IMR-90 (cell line): ENCODE results near the gene SYT2. TPM values are rescaled to one million over a fixed set of nuclear protein-coding genes. Genes with fewer than 3 reads are reported as not detected.

Experiments used
- ATAC-seq: fragments of 200-7000 bp; cut with Tn5 transposase; 2 replicates; pipeline ENCODE4 v1.9.1; 2020; ENCODE audit warnings: low read depth, mild to moderate bottlenecking, moderate library complexity
- BruUV-seq: library from RNA; stranded (reverse); fragments of 400-500 nt; replicated peaks from 2 replicates; lab custom pipeline; 2021; lab: Mats Ljungman, UMichigan
- CTCF ChIA-PET: fragments of 300-600 bp; formaldehyde crosslinking; extraction: SDS; loops from one replicate; lab custom pipeline; 2021; ENCODE audit warnings: antibody characterized with exemption; lab: Yijun Ruan, JAX
- POLR2A ChIA-PET: fragments of 300-600 bp; sonication (Branson Sonifier 250); formaldehyde crosslinking; loops from one replicate; lab custom pipeline; 2022; ENCODE audit warnings: antibody characterized with exemption; ENCODE audit not compliant: unreplicated experiment; lab: Charles Lee
- DNase-seq: peaks from one replicate; pipeline ENCODE4 v3.0.0; 2013
- H2AFZ ChIP-seq: replicated peaks from 2 replicates; pipeline ENCODE3; 2013; ENCODE audit warnings: low read length, mild to moderate bottlenecking; ENCODE audit not compliant: poor library complexity
- H2AK5ac ChIP-seq: 2 replicates; pipeline ENCODE4 v1.6.1; 2013; ENCODE audit warnings: low read depth, low read length, inconsistent platforms
- H2AK9ac ChIP-seq: replicated peaks from 2 replicates; pipeline ENCODE3; 2013; ENCODE audit warnings: mild to moderate bottlenecking, low read depth, low read length, moderate library complexity; ENCODE audit not compliant: poor library complexity
- H2BK120ac ChIP-seq: 2 replicates; pipeline ENCODE4 v1.6.1; 2013; ENCODE audit warnings: low read depth, low read length, inconsistent platforms
- H2BK15ac ChIP-seq: 3 replicates; pipeline ENCODE4 v1.6.1; 2013; ENCODE audit warnings: low read depth, low read length, inconsistent platforms
- H2BK20ac ChIP-seq: 2 replicates; pipeline ENCODE4 v1.6.1; 2013; ENCODE audit warnings: low read depth, mild to moderate bottlenecking, inconsistent platforms, low read length, moderate library complexity
- H2BK5ac ChIP-seq: 2 replicates; pipeline ENCODE4 v1.6.1; 2013; ENCODE audit warnings: mild to moderate bottlenecking, low read depth, low read length, inconsistent platforms; ENCODE audit not compliant: poor library complexity, severe bottlenecking
- H3K14ac ChIP-seq: replicated peaks from 2 replicates; pipeline ENCODE4 v1.6.1; 2013; ENCODE audit warnings: low read depth, low read length, inconsistent platforms
- H3K18ac ChIP-seq: 2 replicates; pipeline ENCODE4 v1.6.1; 2013; ENCODE audit warnings: low read depth, low read length, control low read depth
- H3K23ac ChIP-seq: 2 replicates; pipeline ENCODE4 v1.6.1; 2013; ENCODE audit warnings: low read depth, low read length, inconsistent platforms
- H3K27ac ChIP-seq: 2 replicates; pipeline ENCODE4 v1.5.1; 2013; ENCODE audit warnings: mild to moderate bottlenecking, control low read depth, low read length; ENCODE audit not compliant: insufficient read depth
- H3K27me3 ChIP-seq: 2 replicates; pipeline ENCODE4 v1.6.1; 2013; ENCODE audit warnings: low read length; ENCODE audit not compliant: control insufficient read depth, insufficient read depth
- H3K36me3 ChIP-seq: 2 replicates; pipeline ENCODE4 v1.6.1; 2013; ENCODE audit warnings: low read length, mixed read lengths; ENCODE audit not compliant: control insufficient read depth, insufficient read depth
- H3K4ac ChIP-seq: 2 replicates; pipeline ENCODE4 v1.6.1; 2013; ENCODE audit warnings: low read depth, low read length, inconsistent platforms
- H3K4me1 ChIP-seq: 2 replicates; pipeline ENCODE4 v1.6.1; 2013; ENCODE audit warnings: low read length, mixed read lengths; ENCODE audit not compliant: control insufficient read depth, insufficient read depth
- H3K4me2 ChIP-seq: 2 replicates; pipeline ENCODE4 v1.6.1; 2013; ENCODE audit warnings: low read depth, mild to moderate bottlenecking, control low read depth, low read length, moderate library complexity
- H3K4me3 ChIP-seq: 2 replicates; pipeline ENCODE4 v1.5.1; 2013; ENCODE audit warnings: low read depth, mild to moderate bottlenecking, control low read depth, low read length, moderate library complexity; ENCODE audit not compliant: insufficient read depth
- H3K56ac ChIP-seq: 2 replicates; pipeline ENCODE4 v1.6.1; 2013; ENCODE audit warnings: low read length, inconsistent platforms; ENCODE audit not compliant: insufficient read depth; ENCODE audit errors: extremely low read depth
- H3K79me1 ChIP-seq, 2 experiments: 2 replicates each; pipeline ENCODE4 v1.6.1; 2013; ENCODE audit warnings: low read length in 2 of 2, inconsistent platforms in 1 of 2, low read depth in 1 of 2
- H3K9ac ChIP-seq: 2 replicates; pipeline ENCODE4 v1.6.1; 2013; ENCODE audit warnings: low read depth, low read length, control low read depth
- H3K9me1 ChIP-seq: 2 replicates; pipeline ENCODE4 v1.6.1; 2013; ENCODE audit warnings: low read length, inconsistent platforms; ENCODE audit not compliant: insufficient read depth
- H3K9me3 ChIP-seq: 2 replicates; pipeline ENCODE4 v1.6.1; 2013; ENCODE audit warnings: low read length; ENCODE audit not compliant: control insufficient read depth, insufficient read depth
- H4K20me1 ChIP-seq: 2 replicates; pipeline ENCODE4 v1.6.1; 2013; ENCODE audit warnings: low read length, inconsistent platforms; ENCODE audit not compliant: insufficient read depth
- H4K5ac ChIP-seq: 2 replicates; pipeline ENCODE4 v1.6.1; 2013; ENCODE audit warnings: mild to moderate bottlenecking, low read depth, low read length, control low read depth
- H4K8ac ChIP-seq, 2 experiments: 2 replicates each; pipeline ENCODE4 v1.6.1; 2013; ENCODE audit warnings: low read depth in 2 of 2, low read length in 2 of 2, control low read depth in 1 of 2, inconsistent platforms in 1 of 2
- H4K91ac ChIP-seq: 2 replicates; pipeline ENCODE4 v1.6.1; 2013; ENCODE audit warnings: low read depth, low read length, inconsistent platforms; ENCODE audit not compliant: insufficient read depth
- BHLHE40 ChIP-seq: fragments of 150-350 bp; IDR thresholded peaks from 2 replicates; pipeline ENCODE4 v1.6.1; 2016; ENCODE audit warnings: mild to moderate bottlenecking, low read depth, low read length
- CEBPB ChIP-seq: IDR thresholded peaks from 2 replicates; pipeline ENCODE4 v1.6.1; 2012; ENCODE audit warnings: low read depth, low read length, improper control_type of control experiment
- FOS ChIP-seq: fragments of 150-350 bp; IDR thresholded peaks from 2 replicates; pipeline ENCODE4 v1.6.1; 2016; ENCODE audit warnings: low read depth, low read length
- MXI1 ChIP-seq: IDR thresholded peaks from 2 replicates; pipeline ENCODE4 v1.6.1; 2012; ENCODE audit warnings: low read depth, mild to moderate bottlenecking, low read length, moderate library complexity, borderline replicate concordance
- NFE2L2 ChIP-seq: fragments of 150-350 bp; IDR thresholded peaks from 2 replicates; pipeline ENCODE4 v1.6.1; 2016; ENCODE audit warnings: low read depth, mild to moderate bottlenecking, low read length
- POLR2A ChIP-seq: IDR thresholded peaks from 2 replicates; pipeline ENCODE4 v1.6.1; 2012; ENCODE audit warnings: mild to moderate bottlenecking, low read depth, low read length
- SMC3 ChIP-seq: fragments of 150-350 bp; IDR thresholded peaks from 2 replicates; pipeline ENCODE4 v1.6.1; 2016; ENCODE audit warnings: low read depth, mild to moderate bottlenecking, antibody characterized with exemption, low read length, moderate library complexity
- WGBS, 2 experiments: methylation state at CpG; one replicate each; pipeline versions ENCODE4 v1.1.5 to v1.1.7; 2013; ENCODE audit warnings: missing lambda C conversion rate in 2 of 2; ENCODE audit not compliant: insufficient read length in 1 of 2; ENCODE audit errors: extremely low coverage in 2 of 2; 5-methylcytosine and 5-hydroxymethylcytosine counted together
- dilution Hi-C: fragments of 300-500 bp; cut with HindIII; formaldehyde crosslinking; loops from one replicate; pipeline ENCODE4 v1.14.3; 2018; ENCODE audit warnings: low sequenced_read_pairs; ENCODE audit not compliant: unreplicated experiment
- in situ Hi-C: fragments of 300-500 bp; cut with MboI; formaldehyde crosslinking; loops from 3 replicates; pipeline ENCODE4 v1.14.3; 2019; ENCODE audit warnings: low sequenced_read_pairs, inconsistent platforms, mixed read lengths
- intact Hi-C: fragments of 100-400 bp; cut with micrococcal nuclease; formaldehyde crosslinking; loops from 2 replicates; pipeline ENCODE4 v1.10.0; 2022
- polyA plus RNA-seq, 3 experiments: library from polyadenylated mRNA; depleted of rRNA; stranded (reverse); fragments of >200 nt; gene quantifications; 2 replicates each; pipeline ENCODE4 v1.2.3, GENCODE V29; 2012; ENCODE audit warnings: low replicate concordance in 1 of 3
- total RNA-seq: library from RNA; depleted of rRNA; stranded (reverse); fragments of >200 nt; gene quantifications from 2 replicates; pipeline ENCODE4 v1.2.3, GENCODE V29; 2012
- TF ChIP-seq, protein P1 (sequence below): fragments of 150-350 bp; IDR thresholded peaks from 2 replicates; pipeline ENCODE4 v1.6.1; 2016; ENCODE audit warnings: low read depth, mild to moderate bottlenecking, low read length, moderate library complexity, borderline replicate concordance
- TF ChIP-seq, protein P2 (sequence below): fragments of 150-350 bp; IDR thresholded peaks from 2 replicates; pipeline ENCODE4 v1.6.1; 2017; ENCODE audit warnings: mild to moderate bottlenecking, antibody characterized with exemption, low read length, low read depth

SYT2 gene
- total and polyA plus RNA-seq, 2 of the 4 experiments (the other 2 are of a cell fraction): under 0.01 TPM

DNA sequence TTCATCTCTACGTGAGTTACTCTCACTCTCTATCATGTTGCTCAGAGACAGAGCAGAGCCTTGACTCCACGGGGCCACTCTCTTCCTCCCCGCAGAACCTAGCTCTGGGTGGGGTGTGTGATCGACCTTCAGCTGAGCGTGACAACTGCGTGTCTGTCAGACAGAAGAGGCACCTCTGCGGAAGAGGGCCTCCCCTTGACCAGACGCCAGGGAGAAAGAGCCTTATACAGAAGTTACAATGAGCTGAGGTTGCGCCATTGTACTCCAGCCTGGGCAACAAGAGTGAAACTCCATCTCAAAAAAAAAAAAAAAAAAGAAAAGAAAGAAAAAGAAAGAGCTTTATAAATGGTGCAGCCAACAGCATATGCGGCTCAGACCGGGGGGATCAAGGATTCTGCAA, 22.9 kb downstream of the SYT2 start:
- H3K36me3 ChIP-seq: no peaks in the 10 kb centered on the region
- no peak overlapping the region for H3K4me3 ChIP-seq
- H2BK120ac ChIP-seq: no peak overlapping the region
- H3K4ac ChIP-seq: no peak overlapping the region
- H3K9ac ChIP-seq: no peak overlapping the region
- no peaks in the 10 kb centered on the region for H4K20me1 ChIP-seq
- H2BK20ac ChIP-seq: no peak overlapping the region
- no peak overlapping the region for H2AK5ac ChIP-seq
- BruUV-seq: no TSS peak
- in situ Hi-C loops (no loop called here), dilution Hi-C loops (no loop called here), intact Hi-C loops (no loop called here)
- H3K14ac ChIP-seq: no peak overlapping the region
- no peak overlapping the region for H2AFZ ChIP-seq
- H3K23ac ChIP-seq: no peak overlapping the region
- H4K91ac ChIP-seq: no peak overlapping the region
- TF ChIP-seq NFE2L2 (no peak), CEBPB (no peak), SMC3 (no peak), POLR2A (no peak), BHLHE40 (no peak), MXI1 (no peak), FOS (no peak)
- TF ChIP-seq, protein P1, sequence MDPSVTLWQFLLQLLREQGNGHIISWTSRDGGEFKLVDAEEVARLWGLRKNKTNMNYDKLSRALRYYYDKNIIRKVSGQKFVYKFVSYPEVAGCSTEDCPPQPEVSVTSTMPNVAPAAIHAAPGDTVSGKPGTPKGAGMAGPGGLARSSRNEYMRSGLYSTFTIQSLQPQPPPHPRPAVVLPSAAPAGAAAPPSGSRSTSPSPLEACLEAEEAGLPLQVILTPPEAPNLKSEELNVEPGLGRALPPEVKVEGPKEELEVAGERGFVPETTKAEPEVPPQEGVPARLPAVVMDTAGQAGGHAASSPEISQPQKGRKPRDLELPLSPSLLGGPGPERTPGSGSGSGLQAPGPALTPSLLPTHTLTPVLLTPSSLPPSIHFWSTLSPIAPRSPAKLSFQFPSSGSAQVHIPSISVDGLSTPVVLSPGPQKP: no peak
- TF ChIP-seq, protein P2, sequence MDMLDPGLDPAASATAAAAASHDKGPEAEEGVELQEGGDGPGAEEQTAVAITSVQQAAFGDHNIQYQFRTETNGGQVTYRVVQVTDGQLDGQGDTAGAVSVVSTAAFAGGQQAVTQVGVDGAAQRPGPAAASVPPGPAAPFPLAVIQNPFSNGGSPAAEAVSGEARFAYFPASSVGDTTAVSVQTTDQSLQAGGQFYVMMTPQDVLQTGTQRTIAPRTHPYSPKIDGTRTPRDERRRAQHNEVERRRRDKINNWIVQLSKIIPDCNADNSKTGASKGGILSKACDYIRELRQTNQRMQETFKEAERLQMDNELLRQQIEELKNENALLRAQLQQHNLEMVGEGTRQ: no peak
- no peaks in the 10 kb centered on the region for H3K9me3 ChIP-seq
- H3K79me1 ChIP-seq: no peaks in the 10 kb centered on the region
- WGBS, 2 experiments: no CpG with 5 or more reads among the region's 11 CpGs
- 0 out of 2 replicates have a peak, but pooled peaks cover 3% of the 10 kb centered on the region for H3K9me1 ChIP-seq
- ATAC-seq (no peak), DNase-seq (no peak)
- H3K56ac ChIP-seq: no peak overlapping the region
- no peak overlapping the region for H2AK9ac ChIP-seq
- ChIA-PET POLR2A (no interaction called here), CTCF (no interaction called here)
- no peaks in the 10 kb centered on the region for H3K4me1 ChIP-seq
- H2BK5ac ChIP-seq: no peak overlapping the region
- H3K18ac ChIP-seq: no peak overlapping the region
- no peak overlapping the region for H4K5ac ChIP-seq
- no peak overlapping the region for H4K8ac ChIP-seq
- peaks cover 72% of the 10 kb centered on the region for H3K27me3 ChIP-seq
- no peak overlapping the region for H3K27ac ChIP-seq
- no peak overlapping the region for H2BK15ac ChIP-seq
- no peak overlapping the region for H3K4me2 ChIP-seq
